ENCODE data around the gene C16orf96.

C16orf96 gene

DNA sequence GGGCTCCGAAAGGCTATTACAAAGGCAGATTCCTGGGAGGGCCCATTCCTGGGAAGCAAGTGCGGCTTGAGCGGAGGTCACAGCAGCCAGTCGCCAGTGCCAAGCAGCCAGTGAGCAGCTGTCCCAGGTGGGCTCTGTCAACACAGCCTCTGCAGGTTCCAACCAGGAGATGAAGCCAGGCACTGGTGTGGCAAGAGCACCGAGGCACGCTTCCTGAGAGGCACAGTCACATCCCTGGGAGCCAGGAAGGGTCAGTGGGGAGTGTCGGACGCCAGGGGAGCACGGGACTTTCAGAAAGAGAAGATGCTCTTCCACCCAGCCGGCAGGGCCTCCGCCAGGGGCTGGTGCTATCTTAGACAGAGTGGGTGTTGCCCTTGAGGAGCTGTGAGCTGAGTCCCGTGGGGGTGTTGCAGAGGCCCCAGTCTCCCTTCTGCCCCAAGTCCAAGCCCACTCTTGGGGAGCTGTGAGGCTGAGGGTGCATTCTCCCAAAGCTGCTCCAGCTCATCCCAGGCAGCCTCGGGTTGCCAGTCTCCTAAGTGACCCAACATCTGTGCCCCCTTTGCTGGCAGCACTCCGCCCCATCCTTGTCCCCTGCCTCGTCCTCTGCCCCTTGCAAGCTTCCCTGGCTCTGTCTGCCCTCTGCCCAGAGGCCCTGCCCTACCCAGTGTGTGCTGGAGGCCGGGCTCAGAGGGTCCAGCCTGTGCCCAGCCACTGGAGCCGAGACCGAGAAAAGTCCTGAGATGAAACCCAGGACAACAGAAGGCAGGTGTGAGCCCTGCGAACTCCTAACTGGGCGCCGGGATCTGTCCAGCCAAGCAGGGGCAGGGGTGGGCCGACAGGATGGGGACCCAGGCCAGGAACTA, 51.9 kb downstream of the C16orf96 start:
- Histone ChIP-seq H3K4ac (ENCODE audit: low read depth, low read length) (no peak overlapping the region), H3K27me3 (ENCODE audit: insufficient read depth, low read length, poor library complexity) (no peaks in the 10 kb centered on the region), H3K23ac (ENCODE audit: low read length) (no peak overlapping the region), H3K56ac (ENCODE audit: low read length) (no peak overlapping the region), H3K27ac (ENCODE audit: low read depth, low read length) (no peak overlapping the region), H3K4me1 (ENCODE audit: control insufficient read depth, low read depth, low read length) (peaks cover 5% of the 10 kb centered on the region), H2BK120ac (ENCODE audit: low read depth, low read length) (no peak overlapping the region), H2BK5ac (ENCODE audit: low read length) (no peak overlapping the region), H2AK5ac (ENCODE audit: low read length) (no peak overlapping the region), H3K18ac (ENCODE audit: low read length) (no peak overlapping the region), H2BK15ac (replicated peaks; ENCODE audit: low read depth) (no peak overlapping the region), H3K9ac (ENCODE audit: low read length) (no peak overlapping the region), H3K36me3 (ENCODE audit: control insufficient read depth, insufficient read depth, low read length) (no peaks in the 10 kb centered on the region), H3K79me1 (ENCODE audit: low read length) (peaks cover 7% of the 10 kb centered on the region), H4K5ac (ENCODE audit: low read length) (no peak overlapping the region), H3K4me2 (ENCODE audit: low read length) (no peak overlapping the region), H4K8ac (ENCODE audit: low read depth, low read length) (no peak overlapping the region), H3K79me2 (ENCODE audit: control insufficient read depth, insufficient read depth, low read length) (peaks cover 23% of the 10 kb centered on the region), H3K4me3 (ENCODE audit: low read length) (no peak overlapping the region)
- DNase-seq = no peak
- WGBS (ENCODE audit: extremely low coverage, insufficient coverage, low lambda C conversion rate) = no CpG with 5 or more reads among the region's 22 CpGs

DNA sequence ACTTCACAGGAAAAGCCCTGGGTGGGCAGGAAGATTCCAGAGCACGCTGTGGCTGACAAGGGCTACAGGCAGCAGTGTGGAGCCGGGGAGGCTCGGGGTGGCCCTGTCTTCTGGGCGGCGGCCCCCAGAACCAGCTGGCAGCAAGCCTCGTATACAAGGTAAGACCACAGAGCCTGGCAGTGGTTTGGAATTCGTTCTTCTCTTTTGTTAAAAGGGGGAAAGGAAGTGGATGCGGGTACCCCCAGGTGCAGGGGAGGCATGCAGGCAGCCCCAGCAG, 52.5 kb downstream of the C16orf96 start:
- Histone ChIP-seq H3K36me3 (ENCODE audit: control insufficient read depth, insufficient read depth, low read length) (no peaks in the 10 kb centered on the region), H3K4me3 (ENCODE audit: low read length) (no peak overlapping the region), H3K9ac (ENCODE audit: low read length) (no peak overlapping the region), H3K23ac (ENCODE audit: low read length) (no peak overlapping the region), H2BK120ac (ENCODE audit: low read depth, low read length) (no peak overlapping the region), H3K27ac (ENCODE audit: low read depth, low read length) (no peak overlapping the region), H3K4me1 (ENCODE audit: control insufficient read depth, low read depth, low read length) (peaks cover 7% of the 10 kb centered on the region), H4K8ac (ENCODE audit: low read depth, low read length) (no peak overlapping the region), H3K4ac (ENCODE audit: low read depth, low read length) (no peak overlapping the region), H4K5ac (ENCODE audit: low read length) (no peak overlapping the region), H3K4me2 (ENCODE audit: low read length) (no peak overlapping the region), H3K27me3 (ENCODE audit: insufficient read depth, low read length, poor library complexity) (no peaks in the 10 kb centered on the region), H3K18ac (ENCODE audit: low read length) (no peak overlapping the region), H2BK15ac (replicated peaks; ENCODE audit: low read depth) (no peak overlapping the region), H3K79me2 (ENCODE audit: control insufficient read depth, insufficient read depth, low read length) (peaks cover 29% of the 10 kb centered on the region), H2BK5ac (ENCODE audit: low read length) (no peak overlapping the region), H2AK5ac (ENCODE audit: low read length) (no peak overlapping the region), H3K56ac (ENCODE audit: low read length) (no peak overlapping the region), H3K79me1 (ENCODE audit: low read length) (peaks cover 12% of the 10 kb centered on the region)
- WGBS (ENCODE audit: extremely low coverage, insufficient coverage, low lambda C conversion rate) = no CpG with 5 or more reads among the region's 8 CpGs
- no peak for DNase-seq

DNA sequence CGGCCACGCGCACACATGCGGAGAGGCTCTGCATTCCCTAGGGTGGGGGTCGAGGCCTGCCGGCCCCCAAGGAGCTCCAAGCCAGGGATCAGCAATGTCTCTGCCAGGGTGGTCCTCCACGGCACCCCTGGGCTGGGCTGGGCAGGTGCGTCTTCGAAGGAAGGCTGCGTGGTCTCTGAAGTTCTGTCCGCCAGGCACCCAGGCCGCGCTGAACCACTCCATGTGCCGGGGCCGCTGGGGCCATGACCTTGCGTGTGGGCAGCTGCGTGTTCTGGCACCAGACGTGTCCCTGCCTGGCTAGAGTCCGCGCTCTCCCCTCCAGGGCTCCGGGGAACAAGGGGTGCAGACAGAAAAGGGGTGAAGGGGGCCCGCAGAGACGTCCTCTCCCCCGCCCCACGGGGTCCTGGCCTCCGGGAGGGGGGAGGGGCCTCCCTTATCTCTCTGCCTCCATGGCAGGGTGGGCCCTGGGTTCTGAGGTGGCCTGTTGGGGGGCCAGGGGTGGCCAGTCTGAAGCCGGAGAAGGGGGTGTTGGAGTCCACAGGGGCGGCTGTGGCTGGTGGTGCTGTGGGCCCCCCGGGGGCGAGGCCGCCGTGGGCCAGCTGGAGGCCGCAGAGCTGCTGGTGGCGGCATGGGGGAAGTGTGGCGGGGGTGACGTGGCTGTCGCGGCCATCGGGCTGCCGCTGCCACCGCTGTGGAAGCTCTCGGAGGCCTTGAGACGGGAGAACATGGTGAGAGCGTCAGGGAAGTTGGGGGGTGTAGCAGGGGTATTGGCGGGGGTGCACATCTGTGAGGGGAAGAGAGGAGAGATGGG, 53.3 kb downstream of the C16orf96 start:
- no peak for DNase-seq

GRCh38 chr16:4610011-4611005, 54.2 kb downstream of the C16orf96 start:
- Histone ChIP-seq H2BK15ac (replicated peaks; ENCODE audit: low read depth) (no peak overlapping the region), H4K5ac (ENCODE audit: low read length) (no peak overlapping the region), H3K36me3 (ENCODE audit: control insufficient read depth, insufficient read depth, low read length) (no peaks in the 10 kb centered on the region), H4K8ac (ENCODE audit: low read depth, low read length) (no peak overlapping the region), H3K4ac (ENCODE audit: low read depth, low read length) (no peak overlapping the region), H2BK120ac (ENCODE audit: low read depth, low read length) (no peak overlapping the region), H3K79me2 (ENCODE audit: control insufficient read depth, insufficient read depth, low read length) (peaks cover 35% of the 10 kb centered on the region), H3K79me1 (ENCODE audit: low read length) (peaks cover 12% of the 10 kb centered on the region), H2AK5ac (ENCODE audit: low read length) (no peak overlapping the region), H3K4me1 (ENCODE audit: control insufficient read depth, low read depth, low read length) (peaks cover 7% of the 10 kb centered on the region), H2BK5ac (ENCODE audit: low read length) (no peak overlapping the region), H3K27ac (ENCODE audit: low read depth, low read length) (no peak overlapping the region), H3K9ac (ENCODE audit: low read length) (no peak overlapping the region), H3K56ac (ENCODE audit: low read length) (no peak overlapping the region), H3K18ac (ENCODE audit: low read length) (no peak overlapping the region), H3K4me3 (ENCODE audit: low read length) (no peak overlapping the region), H3K4me2 (ENCODE audit: low read length) (no peak overlapping the region), H3K27me3 (ENCODE audit: insufficient read depth, low read length, poor library complexity) (no peaks in the 10 kb centered on the region), H3K23ac (ENCODE audit: low read length) (no peak overlapping the region)
- DNase-seq = no peak
- no CpG with 5 or more reads among the region's 32 CpGs for WGBS (ENCODE audit: extremely low coverage, insufficient coverage, low lambda C conversion rate)

More for the DNA sequence above, 53.3 kb downstream of the C16orf96 start:
- Histone ChIP-seq H2BK5ac (ENCODE audit: low read length) (no peak overlapping the region), H3K18ac (ENCODE audit: low read length) (no peak overlapping the region), H3K23ac (ENCODE audit: low read length) (no peak overlapping the region), H3K4ac (ENCODE audit: low read depth, low read length) (no peak overlapping the region), H3K36me3 (ENCODE audit: control insufficient read depth, insufficient read depth, low read length) (no peaks in the 10 kb centered on the region), H2AK5ac (ENCODE audit: low read length) (no peak overlapping the region), H2BK120ac (ENCODE audit: low read depth, low read length) (no peak overlapping the region), H3K79me2 (ENCODE audit: control insufficient read depth, insufficient read depth, low read length) (peaks cover 35% of the 10 kb centered on the region), H2BK15ac (replicated peaks; ENCODE audit: low read depth) (no peak overlapping the region), H3K27me3 (ENCODE audit: insufficient read depth, low read length, poor library complexity) (no peaks in the 10 kb centered on the region), H3K79me1 (ENCODE audit: low read length) (peaks cover 12% of the 10 kb centered on the region), H3K4me3 (ENCODE audit: low read length) (no peak overlapping the region), H3K9ac (ENCODE audit: low read length) (no peak overlapping the region), H3K4me1 (ENCODE audit: control insufficient read depth, low read depth, low read length) (peaks cover 7% of the 10 kb centered on the region), H3K27ac (ENCODE audit: low read depth, low read length) (no peak overlapping the region), H3K4me2 (ENCODE audit: low read length) (no peak overlapping the region), H4K5ac (ENCODE audit: low read length) (no peak overlapping the region), H4K8ac (ENCODE audit: low read depth, low read length) (no peak overlapping the region), H3K56ac (ENCODE audit: low read length) (no peak overlapping the region)
- WGBS (ENCODE audit: extremely low coverage, insufficient coverage, low lambda C conversion rate) = no CpG with 5 or more reads among the region's 45 CpGs

DNA sequence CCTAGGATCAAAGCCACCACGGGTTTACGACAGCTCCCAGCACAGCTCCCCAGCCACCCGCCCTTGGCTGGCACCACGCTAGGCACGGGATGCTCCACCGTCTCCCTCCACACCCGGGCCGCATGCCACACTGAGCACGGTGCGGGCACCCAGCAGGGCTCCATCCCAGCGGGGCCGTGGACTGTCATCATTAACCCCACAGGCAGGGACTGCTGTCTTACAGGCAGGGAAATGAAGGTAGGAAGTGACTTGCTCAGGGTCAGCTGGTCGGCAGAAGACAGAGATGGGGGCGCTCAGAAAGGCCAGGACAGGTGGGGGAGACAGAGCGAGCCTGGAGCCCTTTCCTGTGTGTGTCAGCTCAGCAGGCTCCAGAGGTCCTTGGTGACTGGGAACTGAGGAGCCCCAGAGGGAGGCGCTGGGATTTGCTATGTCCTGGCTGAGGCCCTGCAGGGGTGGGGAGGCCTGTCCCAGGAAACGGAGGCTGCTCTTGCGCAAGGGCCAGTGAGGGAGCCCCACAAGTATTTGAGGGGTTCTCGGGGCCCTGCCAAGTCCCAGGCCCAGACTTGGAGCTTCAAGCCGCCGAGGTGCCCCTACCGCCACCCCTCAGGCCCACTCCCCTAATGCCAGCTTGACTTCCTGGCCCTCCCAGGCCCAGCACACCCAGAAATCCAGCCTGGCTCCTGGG, 55.3 kb downstream of the C16orf96 start:
- Histone ChIP-seq H4K8ac (ENCODE audit: low read depth, low read length) (no peak overlapping the region), H3K27ac (ENCODE audit: low read depth, low read length) (no peak overlapping the region), H3K4me3 (ENCODE audit: low read length) (no peak overlapping the region), H3K23ac (ENCODE audit: low read length) (no peak overlapping the region), H3K56ac (ENCODE audit: low read length) (no peak overlapping the region), H2BK120ac (ENCODE audit: low read depth, low read length) (no peak overlapping the region), H3K4me2 (ENCODE audit: low read length) (no peak overlapping the region), H3K4ac (ENCODE audit: low read depth, low read length) (no peak overlapping the region), H3K79me2 (ENCODE audit: control insufficient read depth, insufficient read depth, low read length) (peaks cover 35% of the 10 kb centered on the region), H2BK15ac (replicated peaks; ENCODE audit: low read depth) (no peak overlapping the region), H4K5ac (ENCODE audit: low read length) (no peak overlapping the region), H3K79me1 (ENCODE audit: low read length) (peaks cover 12% of the 10 kb centered on the region), H2BK5ac (ENCODE audit: low read length) (no peak overlapping the region), H3K36me3 (ENCODE audit: control insufficient read depth, insufficient read depth, low read length) (no peaks in the 10 kb centered on the region), H3K18ac (ENCODE audit: low read length) (no peak overlapping the region), H3K4me1 (ENCODE audit: control insufficient read depth, low read depth, low read length) (peaks cover 7% of the 10 kb centered on the region), H3K9ac (ENCODE audit: low read length) (no peak overlapping the region), H2AK5ac (ENCODE audit: low read length) (no peak overlapping the region), H3K27me3 (ENCODE audit: insufficient read depth, low read length, poor library complexity) (no peaks in the 10 kb centered on the region)
- no CpG with 5 or more reads among the region's 22 CpGs for WGBS (ENCODE audit: extremely low coverage, insufficient coverage, low lambda C conversion rate)
- DNase-seq = no peak
